ENCODE data around the gene KCNJ9. TPM values are rescaled to one million over a fixed set of nuclear protein-coding genes. Genes with fewer than 3 reads are reported as not detected.

KCNJ9 gene
- total RNA-seq, 2 donors from 2014 or later = 0.08 TPM; not detected in 1

DNA sequence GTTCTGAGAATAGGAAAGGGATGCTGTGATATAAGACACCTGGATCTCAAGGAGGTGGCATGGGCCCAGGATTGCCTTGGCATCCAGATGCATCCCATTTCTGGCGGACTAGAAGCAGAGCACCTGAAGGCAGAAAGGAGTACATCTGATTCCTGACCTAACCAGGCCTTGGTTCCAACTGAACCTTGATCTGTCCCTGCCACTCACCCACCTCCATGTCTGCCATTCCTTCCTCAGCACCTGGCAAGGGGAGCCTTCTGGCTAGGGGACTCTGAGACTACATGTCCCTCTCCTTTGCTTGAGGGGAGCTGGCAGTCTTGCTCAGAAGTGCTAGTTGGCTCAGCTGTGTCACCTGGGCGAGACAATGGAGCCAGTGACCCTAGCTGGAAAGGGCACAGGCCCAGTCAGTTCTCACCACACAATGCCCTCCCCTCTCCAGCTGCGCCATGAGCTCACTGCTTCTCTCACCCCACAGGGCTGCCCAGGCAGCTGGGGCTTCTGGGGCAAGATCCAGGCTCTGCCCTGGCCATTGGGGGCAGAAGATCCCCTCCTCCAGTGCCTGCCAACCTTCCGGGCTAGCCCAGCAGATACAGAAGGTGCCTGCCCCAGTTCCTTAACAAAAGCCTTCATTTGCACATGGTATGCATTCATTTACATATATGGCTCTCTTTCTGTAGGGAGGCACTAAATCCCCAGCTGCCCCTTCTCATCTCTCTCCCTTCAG, 14.2 kb downstream of the KCNJ9 start:
- Histone ChIP-seq H3K9me3 (no peaks in the 10 kb centered on the region), H3K4me1 (peaks cover 0 to 26% of the 10 kb centered on the region in 2 donors), H3K27ac (no peak overlapping the region), H3K36me3 (peaks cover 18% of the 10 kb centered on the region), H3K4me3 (no peak overlapping the region), H3K27me3 (no peaks in the 10 kb centered on the region)
- TF ChIP-seq, protein P1, sequence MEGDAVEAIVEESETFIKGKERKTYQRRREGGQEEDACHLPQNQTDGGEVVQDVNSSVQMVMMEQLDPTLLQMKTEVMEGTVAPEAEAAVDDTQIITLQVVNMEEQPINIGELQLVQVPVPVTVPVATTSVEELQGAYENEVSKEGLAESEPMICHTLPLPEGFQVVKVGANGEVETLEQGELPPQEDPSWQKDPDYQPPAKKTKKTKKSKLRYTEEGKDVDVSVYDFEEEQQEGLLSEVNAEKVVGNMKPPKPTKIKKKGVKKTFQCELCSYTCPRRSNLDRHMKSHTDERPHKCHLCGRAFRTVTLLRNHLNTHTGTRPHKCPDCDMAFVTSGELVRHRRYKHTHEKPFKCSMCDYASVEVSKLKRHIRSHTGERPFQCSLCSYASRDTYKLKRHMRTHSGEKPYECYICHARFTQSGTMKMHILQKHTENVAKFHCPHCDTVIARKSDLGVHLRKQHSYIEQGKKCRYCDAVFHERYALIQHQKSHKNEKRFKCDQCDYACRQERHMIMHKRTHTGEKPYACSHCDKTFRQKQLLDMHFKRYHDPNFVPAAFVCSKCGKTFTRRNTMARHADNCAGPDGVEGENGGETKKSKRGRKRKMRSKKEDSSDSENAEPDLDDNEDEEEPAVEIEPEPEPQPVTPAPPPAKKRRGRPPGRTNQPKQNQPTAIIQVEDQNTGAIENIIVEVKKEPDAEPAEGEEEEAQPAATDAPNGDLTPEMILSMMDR (IDR thresholded peaks at IDR 0.05) = no peak
- no peak for DNase-seq (ENCODE audit: low spot score)

DNA sequence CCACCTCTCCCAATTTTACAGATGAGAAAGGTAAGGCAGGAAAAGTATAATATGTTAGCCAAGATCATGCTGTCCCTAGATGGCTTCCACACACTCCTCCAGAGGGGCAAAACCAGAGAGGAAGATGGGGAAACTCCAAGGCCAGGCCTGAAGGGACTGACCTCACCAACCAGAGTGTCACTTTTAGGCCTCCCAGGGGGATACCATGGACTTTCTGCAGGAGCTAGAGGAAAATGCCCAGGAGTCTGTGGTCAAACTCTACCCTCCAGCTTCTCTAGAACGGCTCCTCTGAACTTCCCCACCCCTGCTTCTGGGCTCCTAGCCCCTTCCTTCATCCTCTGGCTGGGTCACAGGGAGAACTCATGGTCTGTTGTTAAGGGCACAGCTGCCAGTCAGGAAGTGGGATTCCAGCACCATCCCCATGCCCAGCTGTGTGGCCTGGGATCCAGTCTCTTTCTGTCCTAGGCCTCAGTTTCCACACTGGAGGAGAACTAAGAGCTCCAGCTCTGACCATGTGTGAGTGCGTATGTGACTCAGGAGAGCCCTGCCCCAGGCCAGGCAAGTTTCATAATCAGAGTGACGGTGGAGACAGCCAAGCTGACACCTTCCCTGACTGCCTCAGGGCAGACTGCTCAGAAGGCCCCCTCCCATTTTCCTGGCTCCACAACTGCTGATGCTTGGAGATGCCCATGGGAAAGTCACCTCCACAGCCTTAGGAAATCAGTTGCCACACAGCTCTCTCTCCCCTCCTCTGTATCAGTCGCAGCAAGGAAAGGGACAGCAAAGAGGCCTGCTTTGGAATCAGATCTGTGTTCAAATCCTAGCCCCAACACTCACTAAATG, 15.2 kb downstream of the KCNJ9 start:
- H3K27me3 ChIP-seq = no peaks in the 10 kb centered on the region
- H3K9me3 ChIP-seq = no peaks in the 10 kb centered on the region
- no peak overlapping the region for H3K4me3 ChIP-seq
- peak overlapping the region; percentile 81 to 89 for H3K27ac ChIP-seq
- peak; percentile 87 for DNase-seq (ENCODE audit: low spot score)
- TF ChIP-seq, protein P1 (IDR thresholded peaks at IDR 0.05) = no peak
- H3K4me1 ChIP-seq = peaks cover 0 to 31% of the 10 kb centered on the region in 2 donors
- H3K36me3 ChIP-seq = peaks cover 14% of the 10 kb centered on the region

DNA sequence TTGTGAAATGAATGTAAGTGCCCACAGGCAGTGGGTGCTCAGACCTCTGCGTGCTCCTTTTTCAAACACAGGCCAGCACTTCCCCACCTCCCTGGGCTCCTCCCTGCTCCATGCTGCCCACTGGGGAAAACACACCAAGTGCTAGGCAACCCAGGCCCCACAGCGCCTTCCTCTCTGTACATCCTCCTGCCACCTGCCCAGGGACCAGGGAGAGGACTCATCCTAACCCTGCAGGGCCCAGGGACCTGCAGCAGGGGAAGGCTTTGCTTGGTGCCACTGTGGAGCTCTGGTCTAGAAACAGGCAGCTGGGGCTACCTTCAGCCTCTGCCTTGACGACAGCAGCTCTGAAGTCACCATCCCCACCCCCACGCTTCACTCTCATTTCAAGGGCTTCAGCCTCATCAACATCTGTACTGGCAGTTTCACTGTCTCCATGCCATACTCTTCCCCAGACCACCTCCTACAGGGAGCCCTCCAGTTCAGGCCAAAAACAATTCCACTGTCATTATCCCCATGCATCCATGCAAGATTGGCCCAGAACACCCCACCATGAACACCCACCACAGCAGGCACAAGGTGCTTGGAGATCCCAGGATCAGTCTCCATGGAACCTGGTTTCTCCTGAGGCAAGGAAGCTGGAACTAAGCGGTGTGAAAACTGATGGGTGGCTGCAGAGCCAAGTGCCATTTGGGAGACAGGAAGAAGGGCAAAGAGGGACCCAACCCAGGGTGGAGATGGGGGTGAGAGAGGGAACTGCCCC, 16.0 kb downstream of the KCNJ9 start:
- Histone ChIP-seq H3K4me3 (peak overlapping the region; percentile 52 to 88), H3K36me3 (peaks cover 8% of the 10 kb centered on the region), H3K27ac (peak overlapping the region; percentile 81 to 89), H3K27me3 (no peaks in the 10 kb centered on the region), H3K4me1 (peaks cover 0 to 40% of the 10 kb centered on the region in 2 donors), H3K9me3 (no peaks in the 10 kb centered on the region)
- no peak for DNase-seq (ENCODE audit: low spot score)
- TF ChIP-seq, protein P1 (IDR thresholded peaks at IDR 0.05) = no peak

DNA sequence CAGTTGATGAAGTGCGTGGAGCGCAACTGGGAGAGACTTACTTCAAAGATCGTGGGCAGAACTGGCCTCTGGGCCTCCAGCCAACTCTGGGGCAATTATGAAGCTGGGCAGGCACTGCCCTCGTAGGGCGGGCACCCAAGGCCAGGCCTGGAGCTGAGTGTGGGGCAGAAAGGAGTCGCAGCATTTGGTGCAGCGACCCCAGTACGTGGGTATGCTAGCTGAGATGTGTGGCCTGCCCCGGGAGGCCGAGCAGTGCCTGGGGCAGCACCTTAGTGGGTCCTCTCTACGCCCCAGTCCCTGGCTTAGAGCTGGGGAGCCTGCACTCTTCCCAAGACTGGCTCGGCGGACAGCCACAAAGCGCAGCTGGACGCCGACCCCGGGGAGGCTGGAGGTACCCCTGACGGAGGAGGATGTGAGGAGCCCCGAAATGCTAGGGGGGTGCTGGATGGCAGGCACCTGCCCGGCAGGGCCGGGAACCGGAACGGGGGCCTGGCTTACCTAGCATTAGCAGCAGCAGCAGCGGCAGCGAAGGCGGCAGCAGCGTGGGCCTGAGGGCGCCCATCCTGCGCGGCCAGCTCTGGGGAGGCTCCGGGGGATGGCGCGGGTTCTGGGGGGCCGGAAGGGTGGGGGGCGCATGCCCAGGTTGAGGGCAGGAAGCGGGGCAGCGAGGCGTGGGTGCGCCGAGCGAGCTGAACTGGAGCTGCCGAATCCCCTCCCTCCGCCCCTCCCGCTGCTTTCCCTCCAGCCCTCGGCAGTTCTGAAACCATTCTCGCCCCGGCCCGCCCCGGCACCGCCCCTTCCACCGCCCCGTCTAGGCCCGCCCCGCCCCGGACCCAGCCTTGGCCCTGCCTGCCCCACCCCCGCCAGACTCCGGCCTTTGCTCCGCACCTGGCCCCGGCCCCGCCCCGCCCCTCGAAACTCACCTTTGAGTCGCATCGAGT, 16.8 kb downstream of the KCNJ9 start, which contains the start of gene IGSF8:
TSS of gene IGSF8 (minus strand) at position 709 of the 941 bp plus-strand sequence. CDS start at position 562, 147 bp downstream.
- peak; percentile 83 for DNase-seq (ENCODE audit: low spot score)
- peak within 1 kb of the TSS; percentile 87 to 89 for H3K27ac ChIP-seq
- H3K36me3 ChIP-seq = no peaks in the 10 kb centered on the region
- TF ChIP-seq, protein P1 (IDR thresholded peaks at IDR 0.05) = no peak
- peak within 1 kb of the TSS; percentile 52 to 88 for H3K4me3 ChIP-seq
- H3K27me3 ChIP-seq = no peaks in the 10 kb centered on the region
- H3K9me3 ChIP-seq = no peaks in the 10 kb centered on the region
- H3K4me1 ChIP-seq = peaks cover 0 to 48% of the 10 kb centered on the region in 2 donors
